Upper lobe of right lung (tissue), 1 donor: ENCODE measurements around the gene NETO2. TPM values are rescaled to one million over a fixed set of nuclear protein-coding genes. Genes with fewer than 3 reads are reported as not detected.

Source experiments
- ATAC-seq: fragments of 200-7000 bp; cut with Tn5 transposase; one replicate; pipeline ENCODE4 v1.9.1; 2020; ENCODE audit warnings: mild to moderate bottlenecking, moderate library complexity
- DNase-seq: peaks from one replicate; pipeline ENCODE4 v3.0.0-alpha.2; 2020
- H3K27ac ChIP-seq: fragments of 200-600 bp; one replicate; pipeline ENCODE4 v1.8.0; 2022
- H3K27me3 ChIP-seq: fragments of 200-600 bp; one replicate; pipeline ENCODE4 v1.8.0; 2022; ENCODE audit warnings: mild to moderate bottlenecking
- H3K36me3 ChIP-seq: fragments of 200-600 bp; one replicate; pipeline ENCODE4 v1.8.0; 2022
- H3K4me1 ChIP-seq: fragments of 200-600 bp; one replicate; pipeline ENCODE4 v1.8.0; 2022
- H3K4me3 ChIP-seq: fragments of 200-600 bp; one replicate; pipeline ENCODE4 v1.8.0; 2022; ENCODE audit warnings: mild to moderate bottlenecking
- H3K9me3 ChIP-seq: fragments of 200-600 bp; one replicate; pipeline ENCODE4 v1.8.0; 2022
- intact Hi-C: fragments of 100-400 bp; cut with DNase I; formaldehyde crosslinking; loops from one replicate; pipeline ENCODE4 v1.11.0; 2022
- total RNA-seq: library from RNA; stranded (reverse); fragmentation: NEBNext Ultra II Directional; extraction: Animal tissue kit (Norgen Biotek cat#: 25700); gene quantifications from one replicate; pipeline ENCODE4 v1.2.1, GENCODE V29; 2021
- TF ChIP-seq, protein P1 (sequence below): fragments of 200-600 bp; IDR thresholded peaks from one replicate; pipeline ENCODE4 v1.8.0; 2022; ENCODE audit warnings: antibody characterized with exemption
- donor health status: DM: no; HTN: yes; CAD: no; lungs with severe emphysema.

Gene NETO2
- total RNA-seq, 1 donor from 2014 or later = 11.2 TPM

- no peak for ATAC-seq
- no peak overlapping the region for H3K4me3 ChIP-seq
- no peaks in the 10 kb centered on the region for H3K4me1 ChIP-seq
- H3K27ac ChIP-seq = no peak overlapping the region
- intact Hi-C loops = no loop called here
- H3K36me3 ChIP-seq = no peaks in the 10 kb centered on the region
- no peaks in the 10 kb centered on the region for H3K27me3 ChIP-seq
- TF ChIP-seq, protein P1, sequence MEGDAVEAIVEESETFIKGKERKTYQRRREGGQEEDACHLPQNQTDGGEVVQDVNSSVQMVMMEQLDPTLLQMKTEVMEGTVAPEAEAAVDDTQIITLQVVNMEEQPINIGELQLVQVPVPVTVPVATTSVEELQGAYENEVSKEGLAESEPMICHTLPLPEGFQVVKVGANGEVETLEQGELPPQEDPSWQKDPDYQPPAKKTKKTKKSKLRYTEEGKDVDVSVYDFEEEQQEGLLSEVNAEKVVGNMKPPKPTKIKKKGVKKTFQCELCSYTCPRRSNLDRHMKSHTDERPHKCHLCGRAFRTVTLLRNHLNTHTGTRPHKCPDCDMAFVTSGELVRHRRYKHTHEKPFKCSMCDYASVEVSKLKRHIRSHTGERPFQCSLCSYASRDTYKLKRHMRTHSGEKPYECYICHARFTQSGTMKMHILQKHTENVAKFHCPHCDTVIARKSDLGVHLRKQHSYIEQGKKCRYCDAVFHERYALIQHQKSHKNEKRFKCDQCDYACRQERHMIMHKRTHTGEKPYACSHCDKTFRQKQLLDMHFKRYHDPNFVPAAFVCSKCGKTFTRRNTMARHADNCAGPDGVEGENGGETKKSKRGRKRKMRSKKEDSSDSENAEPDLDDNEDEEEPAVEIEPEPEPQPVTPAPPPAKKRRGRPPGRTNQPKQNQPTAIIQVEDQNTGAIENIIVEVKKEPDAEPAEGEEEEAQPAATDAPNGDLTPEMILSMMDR = no peak
- H3K9me3 ChIP-seq = no peaks in the 10 kb centered on the region
- DNase-seq = no peak
Observed at GRCh38 chr16:47049901-47050583, 93.7 kb downstream of the NETO2 start.

- H3K4me1 ChIP-seq = no peaks in the 10 kb centered on the region
- H3K27ac ChIP-seq = no peak overlapping the region
- H3K27me3 ChIP-seq = no peaks in the 10 kb centered on the region
- no peaks in the 10 kb centered on the region for H3K9me3 ChIP-seq
- TF ChIP-seq, protein P1 = no peak
- no peak for DNase-seq
- no peak overlapping the region for H3K4me3 ChIP-seq
- intact Hi-C loops = no loop called here
- no peak for ATAC-seq
- H3K36me3 ChIP-seq = no peaks in the 10 kb centered on the region
Observed at GRCh38 chr16:47047524-47048203, 96.1 kb downstream of the NETO2 start.

DNA sequence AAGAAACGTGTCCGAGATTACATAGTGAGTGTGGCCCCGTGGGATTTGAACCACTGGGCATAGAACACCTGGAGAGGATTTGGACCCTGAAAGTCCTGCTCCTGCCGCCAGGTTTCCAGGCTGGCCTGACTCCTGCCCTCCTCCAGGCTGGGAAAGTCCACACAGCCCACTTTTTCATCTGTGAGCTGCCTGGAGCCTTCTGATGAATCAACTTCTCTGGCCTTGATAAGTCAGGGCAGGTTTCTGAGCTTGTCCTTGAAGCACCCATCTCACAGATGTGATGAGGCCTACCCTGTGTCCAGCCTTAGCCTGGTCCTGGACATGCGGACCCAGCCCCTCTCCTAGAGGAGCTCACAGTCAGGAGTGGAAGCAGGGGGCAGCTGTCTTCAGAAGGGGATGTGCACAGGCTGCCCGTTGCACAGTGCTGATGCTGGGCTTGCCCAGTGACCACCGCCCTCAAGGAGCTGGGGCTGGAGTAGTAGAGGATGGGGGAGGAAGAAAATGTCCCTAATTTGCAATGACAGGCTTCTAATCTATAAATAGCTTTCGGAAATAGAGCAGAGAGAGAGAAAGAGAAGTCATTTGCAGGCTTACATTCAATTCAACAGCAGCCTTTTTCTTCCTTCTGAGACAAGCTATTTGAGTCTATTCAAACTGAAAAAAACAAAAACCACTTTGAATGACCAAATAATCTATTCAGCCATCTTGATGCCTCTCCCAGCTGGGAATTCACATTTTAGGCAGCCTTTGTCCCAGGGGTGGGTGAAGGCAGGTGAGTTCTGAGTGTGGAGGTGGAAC is 96.8 kb downstream of the NETO2 start:
- no peak for DNase-seq
- H3K4me3 ChIP-seq = no peak overlapping the region
- no peaks in the 10 kb centered on the region for H3K27me3 ChIP-seq
- TF ChIP-seq, protein P1 = no peak
- no peak overlapping the region for H3K27ac ChIP-seq
- ATAC-seq = no peak
- H3K4me1 ChIP-seq = no peaks in the 10 kb centered on the region
- no peaks in the 10 kb centered on the region for H3K36me3 ChIP-seq
- intact Hi-C loops = no loop called here
- H3K9me3 ChIP-seq = no peaks in the 10 kb centered on the region

DNA sequence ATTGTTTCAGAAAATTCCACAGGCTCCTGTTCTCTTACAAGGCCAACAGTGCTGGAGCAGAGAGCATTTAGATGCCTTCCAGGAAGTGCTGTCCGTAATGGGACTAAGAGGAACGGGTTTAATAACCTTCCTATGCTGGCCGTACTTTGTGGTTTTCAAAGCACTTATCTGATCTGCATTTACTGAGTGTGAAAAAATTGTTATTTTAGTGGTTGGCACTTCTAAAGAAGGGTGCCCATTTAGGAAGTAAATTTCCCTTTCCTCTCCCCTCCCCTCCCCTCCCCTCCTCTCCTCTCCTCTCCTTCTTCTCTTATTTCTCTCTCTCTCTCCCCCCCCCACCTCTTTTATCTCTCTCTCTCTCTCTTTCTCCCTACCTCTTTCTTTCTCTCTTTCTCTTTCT is 98.3 kb downstream of the NETO2 start:
- Histone ChIP-seq H3K36me3 (no peaks in the 10 kb centered on the region), H3K27me3 (no peaks in the 10 kb centered on the region), H3K4me3 (no peak overlapping the region), H3K9me3 (no peaks in the 10 kb centered on the region), H3K27ac (no peak overlapping the region), H3K4me1 (no peaks in the 10 kb centered on the region)
- ATAC-seq = no peak
- intact Hi-C loops = no loop called here
- no peak for DNase-seq
- TF ChIP-seq, protein P1 = no peak

GRCh38 chr16:47045023-47045422 is 98.7 kb downstream of the NETO2 start:
- intact Hi-C loops = no loop called here
- Histone ChIP-seq H3K27ac (no peak overlapping the region), H3K36me3 (no peaks in the 10 kb centered on the region), H3K4me1 (no peaks in the 10 kb centered on the region), H3K27me3 (no peaks in the 10 kb centered on the region), H3K9me3 (no peaks in the 10 kb centered on the region), H3K4me3 (no peak overlapping the region)
- DNase-seq (no peak), ATAC-seq (no peak)
- TF ChIP-seq, protein P1 = no peak
